HG02759 (cell line): ENCODE measurements around the gene APOBR.
A peak's percentile ranks its signal among the peaks of the same experiment; 100 is the strongest.
"Not testable (repeated sequence)": the region's sequence is repeated elsewhere in the genome, so short reads cannot be mapped to it uniquely, and the experiment has no call there.

Experiments
- ATAC-seq: cut with Tn5 transposase; IDR thresholded peaks from one replicate; pipeline ENCODE4 v1.9.1; 2021; ENCODE audit warnings: mild to moderate bottlenecking, moderate library complexity; ENCODE audit not compliant: unreplicated experiment

The APOBR gene, protein sequence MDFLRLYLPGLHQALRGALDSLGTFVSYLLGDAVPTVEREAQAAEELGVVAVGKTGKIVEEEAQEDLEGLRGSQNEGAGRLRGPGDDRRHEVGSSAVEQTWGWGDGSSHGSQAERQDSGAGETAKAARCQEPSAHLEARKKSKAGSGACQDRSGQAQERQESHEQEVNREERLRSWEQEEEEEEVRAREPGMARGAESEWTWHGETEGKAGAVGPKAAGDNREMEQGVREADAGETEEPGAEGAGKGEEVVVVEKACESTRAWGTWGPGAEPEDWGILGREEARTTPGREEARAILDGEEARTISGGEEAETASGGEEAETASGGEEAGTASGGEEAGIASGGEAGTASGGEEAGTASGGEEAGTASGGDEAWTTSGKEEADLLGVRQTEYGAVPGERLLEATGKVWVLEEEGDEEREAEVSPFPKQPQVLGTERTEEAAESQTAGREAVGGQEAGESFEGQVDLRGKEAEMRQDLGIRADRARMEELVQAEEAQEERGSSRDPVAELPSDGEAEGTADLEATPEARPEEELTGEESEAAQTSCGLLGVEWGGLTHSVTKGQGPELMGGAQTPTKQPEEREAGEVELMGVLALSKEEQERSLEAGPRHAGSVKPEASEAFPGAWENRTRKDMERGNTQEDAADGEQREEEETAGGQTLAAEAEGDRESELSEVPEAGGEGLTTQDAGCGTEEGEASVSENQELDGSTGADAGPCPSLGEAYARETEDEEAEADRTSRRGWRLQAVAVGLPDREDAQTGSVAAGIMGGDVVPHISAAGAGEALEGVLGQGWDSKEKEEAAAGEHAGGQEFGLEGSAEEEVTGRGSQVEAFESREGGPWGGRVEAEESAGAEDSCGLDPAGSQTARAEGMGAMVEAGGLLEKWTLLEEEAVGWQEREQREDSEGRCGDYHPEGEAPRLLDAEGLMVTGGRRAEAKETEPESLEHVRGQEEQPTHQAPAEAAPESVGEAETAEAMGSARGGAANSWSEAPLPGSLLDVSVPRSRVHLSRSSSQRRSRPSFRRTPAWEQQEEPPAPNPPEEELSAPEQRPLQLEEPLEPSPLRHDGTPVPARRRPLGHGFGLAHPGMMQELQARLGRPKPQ

GRCh38 chr16:28494121-28494851 lies at the start of gene APOBR:
Gene APOBR (plus strand): TSS chr16:28494643. CDS start chr16:28494682, 39 bp downstream.
- ATAC-seq = peak; percentile 52

DNA sequence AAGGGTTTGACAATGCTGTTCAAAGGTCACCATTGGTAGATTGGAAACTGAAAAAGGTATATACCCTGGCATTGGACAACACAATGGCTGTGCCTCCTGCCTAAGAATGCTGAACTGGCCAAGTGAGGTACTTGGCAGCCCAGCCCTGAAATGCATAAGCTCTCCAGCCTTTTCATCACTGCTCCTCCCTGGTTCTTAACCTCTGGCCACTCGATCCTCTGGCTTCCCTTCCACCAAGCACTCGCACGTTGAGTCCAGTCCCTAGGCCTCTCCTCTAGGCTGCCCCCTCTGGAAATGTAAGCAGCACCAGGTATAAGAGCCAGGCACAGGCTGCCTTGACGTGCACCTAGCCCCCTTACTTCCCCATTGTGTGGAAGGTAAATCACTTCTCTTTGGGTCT lies 48.1 kb upstream of the APOBR start:
- ATAC-seq = not testable (repeated sequence)

GRCh38 chr16:28447081-28447480 lies 47.4 kb upstream of the APOBR start:
- not testable (repeated sequence) for ATAC-seq

- ATAC-seq = no peak
Observed at GRCh38 chr16:28473714-28474265, 20.7 kb upstream of the APOBR start.

GRCh38 chr16:28475221-28475620 lies 19.2 kb upstream of the APOBR start:
- no peak for ATAC-seq

DNA sequence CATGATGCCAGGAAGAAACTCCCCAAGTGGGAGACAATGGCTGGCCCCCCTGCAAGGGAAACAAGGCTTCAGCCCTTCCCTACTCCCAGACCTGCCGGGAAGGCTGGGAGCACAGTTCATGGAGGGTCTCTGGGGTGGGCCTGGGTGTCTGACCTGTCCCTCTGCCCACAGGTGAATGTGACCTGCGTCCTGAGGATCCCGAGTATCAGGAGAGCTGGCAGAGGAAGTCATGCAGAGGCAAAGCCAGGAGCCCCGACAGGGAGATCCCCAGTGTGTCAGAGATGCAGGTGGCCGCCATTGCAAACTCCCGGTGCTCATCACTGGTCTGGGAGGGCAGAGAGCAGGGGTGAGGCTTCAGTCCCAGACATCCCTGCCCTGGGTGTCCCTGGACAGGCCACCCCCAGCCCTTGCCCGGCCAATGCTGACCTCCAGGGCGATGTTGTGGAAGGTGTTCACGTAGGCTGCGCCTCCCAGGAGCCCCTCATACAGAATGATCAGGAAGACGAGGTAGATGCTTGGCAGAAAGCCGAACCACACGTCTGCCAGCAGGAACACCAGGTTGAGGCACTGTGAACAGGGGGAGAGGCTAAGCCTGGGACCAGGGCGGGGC lies 17.0 kb upstream of the APOBR start:
- ATAC-seq = no peak

GRCh38 chr16:28478506-28479180 lies 15.8 kb upstream of the APOBR start:
- no peak for ATAC-seq

- ATAC-seq = no peak
Observed at GRCh38 chr16:28482026-28482425, 12.4 kb upstream of the APOBR start.

DNA sequence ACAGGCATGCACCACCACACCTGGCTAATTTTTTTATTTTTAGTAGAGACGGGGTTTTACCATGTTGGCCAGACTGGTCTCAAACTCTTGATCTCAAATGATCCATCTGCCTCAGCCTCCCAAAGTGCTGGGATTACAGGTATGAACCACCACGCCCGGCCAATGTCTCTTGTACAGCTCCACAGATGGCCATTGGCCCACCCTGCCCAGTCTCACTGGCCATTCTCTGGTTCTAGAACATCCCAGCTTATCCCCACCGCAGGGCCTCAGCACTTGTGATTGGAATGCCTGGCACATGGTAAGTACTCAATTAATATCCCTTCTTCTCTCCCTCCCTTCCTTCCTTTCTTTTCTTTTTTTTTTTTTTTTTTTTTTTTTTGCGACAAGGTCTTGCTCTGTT lies 11.1 kb upstream of the APOBR start:
- not testable (repeated sequence) for ATAC-seq

GRCh38 chr16:28486266-28486665 lies 8.2 kb upstream of the APOBR start:
- ATAC-seq = no peak

GRCh38 chr16:28491230-28491969 lies 3.0 kb upstream of the APOBR start:
- peak; percentile 9 for ATAC-seq

- peak; percentile 76 for ATAC-seq
Observed at GRCh38 chr16:28491970-28492474, 2.4 kb upstream of the APOBR start, which contains the start of gene CLN3. Gene CLN3 (minus strand): TSS chr16:28492074. CDS start chr16:28491759, 315 bp downstream.

- ATAC-seq = no peak
Observed at GRCh38 chr16:28492511-28492910, 1.9 kb upstream of the APOBR start.

- no peak for ATAC-seq
Observed at GRCh38 chr16:28495098-28495793, 803 bp downstream of the APOBR start.

DNA sequence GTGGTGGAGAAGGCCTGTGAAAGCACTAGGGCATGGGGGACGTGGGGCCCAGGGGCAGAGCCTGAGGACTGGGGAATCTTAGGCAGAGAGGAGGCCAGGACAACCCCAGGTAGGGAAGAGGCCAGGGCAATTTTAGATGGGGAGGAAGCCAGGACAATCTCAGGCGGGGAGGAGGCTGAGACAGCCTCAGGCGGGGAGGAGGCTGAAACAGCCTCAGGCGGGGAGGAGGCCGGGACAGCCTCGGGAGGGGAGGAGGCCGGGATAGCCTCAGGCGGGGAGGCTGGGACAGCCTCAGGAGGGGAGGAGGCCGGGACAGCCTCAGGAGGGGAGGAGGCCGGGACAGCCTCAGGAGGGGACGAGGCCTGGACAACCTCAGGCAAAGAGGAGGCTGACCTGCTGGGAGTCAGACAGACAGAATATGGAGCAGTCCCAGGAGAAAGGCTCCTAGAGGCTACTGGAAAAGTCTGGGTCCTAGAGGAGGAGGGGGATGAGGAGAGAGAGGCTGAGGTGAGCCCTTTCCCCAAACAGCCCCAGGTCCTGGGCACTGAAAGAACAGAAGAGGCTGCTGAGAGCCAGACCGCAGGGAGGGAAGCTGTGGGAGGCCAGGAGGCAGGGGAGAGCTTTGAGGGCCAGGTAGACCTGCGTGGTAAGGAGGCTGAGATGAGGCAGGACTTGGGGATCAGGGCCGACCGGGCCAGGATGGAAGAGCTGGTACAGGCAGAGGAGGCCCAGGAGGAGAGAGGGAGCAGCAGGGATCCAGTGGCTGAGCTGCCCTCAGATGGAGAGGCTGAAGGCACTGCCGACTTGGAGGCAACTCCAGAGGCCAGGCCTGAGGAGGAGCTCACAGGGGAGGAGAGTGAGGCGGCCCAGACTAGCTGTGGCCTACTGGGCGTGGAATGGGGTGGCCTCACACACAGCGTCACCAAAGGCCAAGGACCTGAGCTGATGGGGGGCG lies 1.6 kb downstream of the APOBR start:
- ATAC-seq = no peak

DNA sequence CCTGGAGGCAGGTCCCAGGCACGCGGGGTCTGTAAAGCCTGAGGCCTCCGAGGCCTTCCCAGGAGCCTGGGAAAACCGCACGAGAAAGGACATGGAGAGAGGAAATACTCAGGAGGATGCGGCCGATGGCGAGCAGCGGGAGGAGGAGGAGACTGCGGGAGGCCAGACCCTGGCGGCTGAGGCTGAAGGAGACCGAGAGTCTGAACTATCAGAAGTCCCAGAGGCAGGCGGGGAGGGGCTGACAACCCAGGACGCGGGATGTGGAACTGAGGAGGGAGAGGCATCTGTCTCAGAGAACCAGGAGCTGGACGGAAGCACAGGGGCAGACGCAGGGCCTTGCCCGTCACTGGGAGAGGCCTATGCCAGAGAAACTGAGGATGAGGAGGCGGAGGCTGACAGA lies 2.4 kb downstream of the APOBR start:
- ATAC-seq = no peak

GRCh38 chr16:28497386-28497785 lies 2.9 kb downstream of the APOBR start:
- ATAC-seq = no peak
